ENCODE results near the gene DCPS.

DNA sequence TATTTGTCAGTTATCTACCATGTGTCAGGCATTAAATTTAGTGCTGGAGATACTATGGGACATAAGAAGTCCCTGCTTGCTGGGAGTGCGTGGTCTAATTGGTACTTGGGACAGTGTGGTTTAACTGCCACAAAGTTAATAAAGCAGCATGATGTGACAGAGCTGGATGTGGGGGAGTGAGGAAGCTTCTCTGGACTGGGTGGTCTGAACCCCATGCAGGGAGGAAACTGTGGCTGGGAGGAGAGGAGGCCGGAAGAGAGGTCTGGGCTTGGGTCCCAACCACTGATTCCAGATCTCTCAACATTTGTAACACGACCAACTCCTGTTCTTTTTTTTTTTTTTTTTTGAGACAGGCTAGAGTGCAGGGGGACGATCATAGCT, 88.8 kb downstream of the DCPS start:
- TF ChIP-seq, protein P1, sequence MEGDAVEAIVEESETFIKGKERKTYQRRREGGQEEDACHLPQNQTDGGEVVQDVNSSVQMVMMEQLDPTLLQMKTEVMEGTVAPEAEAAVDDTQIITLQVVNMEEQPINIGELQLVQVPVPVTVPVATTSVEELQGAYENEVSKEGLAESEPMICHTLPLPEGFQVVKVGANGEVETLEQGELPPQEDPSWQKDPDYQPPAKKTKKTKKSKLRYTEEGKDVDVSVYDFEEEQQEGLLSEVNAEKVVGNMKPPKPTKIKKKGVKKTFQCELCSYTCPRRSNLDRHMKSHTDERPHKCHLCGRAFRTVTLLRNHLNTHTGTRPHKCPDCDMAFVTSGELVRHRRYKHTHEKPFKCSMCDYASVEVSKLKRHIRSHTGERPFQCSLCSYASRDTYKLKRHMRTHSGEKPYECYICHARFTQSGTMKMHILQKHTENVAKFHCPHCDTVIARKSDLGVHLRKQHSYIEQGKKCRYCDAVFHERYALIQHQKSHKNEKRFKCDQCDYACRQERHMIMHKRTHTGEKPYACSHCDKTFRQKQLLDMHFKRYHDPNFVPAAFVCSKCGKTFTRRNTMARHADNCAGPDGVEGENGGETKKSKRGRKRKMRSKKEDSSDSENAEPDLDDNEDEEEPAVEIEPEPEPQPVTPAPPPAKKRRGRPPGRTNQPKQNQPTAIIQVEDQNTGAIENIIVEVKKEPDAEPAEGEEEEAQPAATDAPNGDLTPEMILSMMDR (IDR thresholded peaks at IDR 0.05), result no peak
- TF ChIP-seq POLR2A (IDR thresholded peaks at IDR 0.05), result no peak

All from Peyer's patch (tissue), 4 donors.